MM.1S (cell line): ENCODE measurements around the gene ETV7.
A peak's percentile ranks its signal among the peaks of the same experiment; 100 is the strongest.

Experiments
- DNase-seq: peaks from one replicate; pipeline ENCODE4 v3.0.0-alpha.2; 2015
- H2AFZ ChIP-seq: fragments of 300-600 bp; sonication (generic); 2 replicates; pipeline ENCODE4 v1.6.0; 2016; ENCODE audit warnings: antibody characterized with exemption, low read length
- H3F3A ChIP-seq: fragments of 300-600 bp; sonication (generic); 2 replicates; pipeline ENCODE4 v1.6.1; 2016; ENCODE audit warnings: mild to moderate bottlenecking, antibody characterized with exemption, low read length, moderate library complexity, mixed read lengths; ENCODE audit not compliant: insufficient read depth
- H3K27ac ChIP-seq: fragments of 300-600 bp; sonication (generic); 2 replicates; pipeline ENCODE4 v1.5.1; 2016; ENCODE audit warnings: mild to moderate bottlenecking, low read length
- H3K27me3 ChIP-seq: fragments of 300-600 bp; sonication (generic); replicated peaks from 2 replicates; pipeline ENCODE4 v1.6.0; 2016; ENCODE audit warnings: low read length; ENCODE audit not compliant: insufficient read depth
- H3K36me3 ChIP-seq: fragments of 300-600 bp; sonication (generic); replicated peaks from 2 replicates; pipeline ENCODE4 v1.6.1; 2016; ENCODE audit warnings: mild to moderate bottlenecking, low read length, mixed read lengths; ENCODE audit not compliant: insufficient read depth
- H3K4me1 ChIP-seq: fragments of 300-600 bp; sonication (generic); 2 replicates; pipeline ENCODE4 v1.6.1; 2016; ENCODE audit warnings: low read length, mixed read lengths
- H3K4me2 ChIP-seq: fragments of 300-600 bp; sonication (generic); 2 replicates; pipeline ENCODE4 v1.6.0; 2016; ENCODE audit warnings: low read depth, low read length
- H3K4me3 ChIP-seq: fragments of 300-600 bp; sonication (generic); 2 replicates; pipeline ENCODE4 v1.5.1; 2016; ENCODE audit warnings: low read length, mixed read lengths
- H3K79me2 ChIP-seq: fragments of 300-600 bp; sonication (generic); 2 replicates; pipeline ENCODE4 v1.6.1; 2016; ENCODE audit warnings: mixed run types, low read length, mixed read lengths
- H3K9ac ChIP-seq: fragments of 300-600 bp; sonication (generic); 2 replicates; pipeline ENCODE4 v1.6.1; 2016; ENCODE audit warnings: low read length, mixed read lengths
- H3K9me2 ChIP-seq: fragments of 300-600 bp; sonication (generic); replicated peaks from 2 replicates; pipeline ENCODE4 v1.6.1; 2016; ENCODE audit warnings: mild to moderate bottlenecking, low read length, mixed read lengths; ENCODE audit not compliant: insufficient read depth
- H3K9me3 ChIP-seq: fragments of 300-600 bp; sonication (generic); replicated peaks from 2 replicates; pipeline ENCODE4 v1.6.1; 2016; ENCODE audit warnings: mild to moderate bottlenecking, low read length, mixed read lengths; ENCODE audit not compliant: insufficient read depth
- H4K20me1 ChIP-seq: fragments of 300-600 bp; sonication (generic); 2 replicates; pipeline ENCODE4 v1.6.1; 2016; ENCODE audit warnings: mild to moderate bottlenecking, low read length, moderate library complexity, mixed read lengths; ENCODE audit not compliant: insufficient read depth
- CTCF ChIP-seq: fragments of 300-600 bp; sonication (generic); IDR thresholded peaks from 2 replicates; pipeline ENCODE4 v1.5.1; 2016; ENCODE audit warnings: antibody characterized with exemption, low read length, mixed read lengths
- EZH2 ChIP-seq: fragments of 300-600 bp; sonication (generic); optimal IDR thresholded peaks from 2 replicates; pipeline ENCODE3; 2017; ENCODE audit warnings: low read depth, mild to moderate bottlenecking, antibody characterized with exemption, low read length, mixed read lengths
- EZH2phosphoT487 ChIP-seq: fragments of 300-600 bp; sonication (generic); IDR thresholded peaks from 2 replicates; pipeline ENCODE4 v1.6.1; 2018; ENCODE audit warnings: antibody characterized with exemption, low read length

ETV7 gene

DNA sequence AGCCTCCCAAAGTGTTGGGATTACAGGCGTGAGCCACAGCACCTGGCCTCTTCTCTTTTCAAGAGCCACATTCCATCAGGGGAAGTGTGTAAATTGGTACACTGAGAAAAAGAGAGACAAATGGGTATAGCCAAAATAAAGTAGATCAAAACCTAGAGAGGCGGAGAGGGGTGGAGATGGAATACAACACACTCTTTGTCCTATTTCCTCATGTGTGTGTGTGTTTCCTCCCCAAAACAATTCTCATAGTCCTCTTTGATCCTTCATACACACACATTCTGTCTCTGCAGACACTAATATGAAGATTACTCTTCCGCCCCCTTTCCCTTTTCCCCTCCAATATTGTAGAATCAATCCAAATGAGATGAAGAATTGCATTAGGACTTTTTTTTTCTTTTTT lies 39.2 kb upstream of the ETV7 start:
- Histone ChIP-seq H4K20me1 (no peaks in the 10 kb centered on the region), H3K79me2 (no peaks in the 10 kb centered on the region), H3K4me1 (peaks cover 14% of the 10 kb centered on the region), H3K36me3 (no peaks in the 10 kb centered on the region), H3K27me3 (no peaks in the 10 kb centered on the region), H3K9ac (no peak overlapping the region), H3K9me3 (no peaks in the 10 kb centered on the region), H3F3A (no peaks in the 10 kb centered on the region), H3K4me2 (no peak overlapping the region), H3K27ac (no peak overlapping the region), H3K4me3 (no peak overlapping the region), H3K9me2 (no peaks in the 10 kb centered on the region), H2AFZ (no peak overlapping the region)
- no peak for DNase-seq
- TF ChIP-seq EZH2, result no peak

- Histone ChIP-seq H3K79me2 (no peaks in the 10 kb centered on the region), H3K9ac (peak overlapping the region; percentile 61), H3K4me3 (peak overlapping the region; percentile 65), H3K4me2 (peak overlapping the region; percentile 79), H3K27me3 (no peaks in the 10 kb centered on the region), H2AFZ (peak overlapping the region; percentile 94), H3K9me3 (no peaks in the 10 kb centered on the region), H4K20me1 (no peaks in the 10 kb centered on the region), H3K27ac (peak overlapping the region; percentile 43; the same call in 1 of the 2 replicates), H3K4me1 (peaks cover 11% of the 10 kb centered on the region; the same call in 1 of the 2 replicates), H3K36me3 (no peaks in the 10 kb centered on the region), H3F3A (no peaks in the 10 kb centered on the region), H3K9me2 (no peaks in the 10 kb centered on the region)
- DNase-seq, result peak; percentile 98
- no peak for TF ChIP-seq EZH2
- TF ChIP-seq CTCF, result peak; percentile 75
These were observed 35.8 kb upstream of the ETV7 start for GRCh38 chr6:36423101-36423824.

DNA sequence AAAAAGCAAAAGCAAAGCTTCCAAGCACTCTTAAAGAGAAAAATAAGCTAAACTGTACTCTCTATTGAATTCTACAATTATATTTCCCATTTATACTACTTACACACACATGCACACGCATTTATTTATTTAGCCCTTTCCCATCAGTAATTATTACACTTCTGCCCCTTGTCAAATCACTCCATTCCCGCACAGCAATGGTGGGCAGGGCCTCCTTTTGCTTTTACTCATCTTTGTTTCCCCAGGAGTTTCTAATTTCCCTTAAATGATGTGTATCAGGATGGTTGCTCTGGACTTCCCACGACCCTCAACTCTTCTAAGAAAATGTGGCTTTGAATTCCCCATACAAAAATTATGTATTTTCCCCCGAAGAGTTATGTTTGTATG lies 35.2 kb upstream of the ETV7 start:
- Histone ChIP-seq H3K4me3 (peak overlapping the region; percentile 50), H2AFZ (peak overlapping the region; percentile 94), H3K9ac (peak overlapping the region; percentile 48; the same call in 1 of the 2 replicates), H3K79me2 (no peaks in the 10 kb centered on the region), H3K27ac (no peak overlapping the region; the same call in 1 of the 2 replicates), H3K4me1 (peaks cover 11% of the 10 kb centered on the region; the same call in 1 of the 2 replicates), H4K20me1 (no peaks in the 10 kb centered on the region), H3K9me2 (no peaks in the 10 kb centered on the region), H3K9me3 (no peaks in the 10 kb centered on the region), H3K36me3 (no peaks in the 10 kb centered on the region), H3F3A (no peaks in the 10 kb centered on the region), H3K27me3 (no peaks in the 10 kb centered on the region), H3K4me2 (peak overlapping the region; percentile 79)
- no peak for TF ChIP-seq EZH2
- no peak for TF ChIP-seq CTCF
- TF ChIP-seq EZH2phosphoT487, result no peak
- DNase-seq, result no peak

- Histone ChIP-seq H3K4me1 (peaks cover 11% of the 10 kb centered on the region; the same call in 1 of the 2 replicates), H3K27ac (no peak overlapping the region), H3K36me3 (no peaks in the 10 kb centered on the region), H3K9ac (no peak overlapping the region), H4K20me1 (no peaks in the 10 kb centered on the region), H3K9me3 (no peaks in the 10 kb centered on the region), H3K27me3 (no peaks in the 10 kb centered on the region), H3K4me3 (no peak overlapping the region), H3K4me2 (no peak overlapping the region), H3F3A (no peaks in the 10 kb centered on the region), H3K9me2 (no peaks in the 10 kb centered on the region), H2AFZ (no peak overlapping the region), H3K79me2 (no peaks in the 10 kb centered on the region)
- no peak for TF ChIP-seq EZH2
- TF ChIP-seq CTCF, result no peak
- no peak for TF ChIP-seq EZH2phosphoT487
- DNase-seq, result no peak
These were observed 31.8 kb upstream of the ETV7 start for GRCh38 chr6:36419310-36419709.
